NCI-H226 (cell line): Measurements from ENCODE around the gene SPOCK1.
"Not testable (repeated sequence)": the region's sequence is repeated elsewhere in the genome, so short reads cannot be mapped to it uniquely, and the experiment has no call there.

Experiments used
- DNase-seq: peaks from one replicate; pipeline ENCODE4 v3.0.0-alpha.2; 2015

The SPOCK1 gene

DNA sequence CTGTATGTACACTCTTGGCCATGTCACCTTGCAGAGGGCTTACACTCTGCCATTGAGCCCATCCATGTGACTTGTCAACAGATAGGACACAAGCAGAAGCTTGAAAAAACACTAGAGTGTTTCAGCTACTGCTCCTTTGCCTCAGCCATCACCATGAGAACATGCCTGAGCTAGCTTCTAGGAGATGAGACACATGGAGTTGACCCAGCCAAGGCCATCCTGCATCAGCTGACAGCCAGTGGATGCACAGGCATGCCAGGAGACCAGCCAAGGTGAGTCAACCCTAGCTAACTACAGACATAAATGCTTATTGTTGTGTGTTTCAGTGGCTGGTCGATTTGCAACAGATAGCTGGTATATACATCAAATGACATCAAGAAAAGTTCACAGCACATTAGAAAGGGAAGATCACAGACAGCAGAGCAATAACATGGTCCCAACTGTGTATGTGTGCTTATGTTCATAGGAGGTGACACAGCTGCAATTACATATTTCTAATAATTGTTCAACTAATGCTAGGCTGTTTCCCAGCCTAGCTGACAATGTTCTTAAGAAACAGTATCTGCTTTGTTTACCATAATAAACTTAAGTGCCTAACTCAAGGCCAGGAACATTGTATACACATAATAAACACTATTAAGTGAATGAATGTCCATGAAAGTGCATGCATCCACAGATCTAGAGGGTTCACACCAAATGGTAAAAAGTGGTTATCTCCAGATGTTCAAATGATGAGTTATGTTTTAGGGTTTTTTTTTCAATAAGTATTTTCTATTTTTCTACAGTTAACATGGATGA is 105.7 kb downstream of the SPOCK1 start:
- no peak for DNase-seq

- no peak for DNase-seq
Measured at GRCh38 chr5:137392261-137392660, 106.9 kb downstream of the SPOCK1 start.

- DNase-seq: not testable (repeated sequence)
Measured at GRCh38 chr5:137391044-137391443, 108.1 kb downstream of the SPOCK1 start.

GRCh38 chr5:137389042-137389441 is 110.1 kb downstream of the SPOCK1 start:
- DNase-seq: no peak

DNA sequence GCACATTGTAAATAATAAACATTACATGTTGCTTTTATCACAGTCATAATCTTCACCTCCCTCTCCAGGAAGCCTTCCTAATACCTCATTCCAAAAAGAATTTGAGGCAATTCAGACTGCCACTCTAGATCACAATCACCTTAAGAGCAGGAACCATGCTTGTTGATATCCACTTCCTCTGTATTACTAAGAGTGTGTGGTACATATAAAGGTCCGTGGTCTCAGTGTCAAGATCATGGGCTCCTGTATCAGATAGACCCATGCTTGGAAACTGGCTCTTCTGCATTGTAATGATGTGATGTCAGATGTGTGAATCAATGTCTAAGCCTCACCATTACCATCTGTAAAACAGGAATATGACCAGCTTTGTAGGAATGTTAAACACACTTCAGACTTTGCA is 114.1 kb downstream of the SPOCK1 start:
- DNase-seq: no peak

- DNase-seq: no peak
Measured at GRCh38 chr5:137383909-137384308, 115.2 kb downstream of the SPOCK1 start.

DNA sequence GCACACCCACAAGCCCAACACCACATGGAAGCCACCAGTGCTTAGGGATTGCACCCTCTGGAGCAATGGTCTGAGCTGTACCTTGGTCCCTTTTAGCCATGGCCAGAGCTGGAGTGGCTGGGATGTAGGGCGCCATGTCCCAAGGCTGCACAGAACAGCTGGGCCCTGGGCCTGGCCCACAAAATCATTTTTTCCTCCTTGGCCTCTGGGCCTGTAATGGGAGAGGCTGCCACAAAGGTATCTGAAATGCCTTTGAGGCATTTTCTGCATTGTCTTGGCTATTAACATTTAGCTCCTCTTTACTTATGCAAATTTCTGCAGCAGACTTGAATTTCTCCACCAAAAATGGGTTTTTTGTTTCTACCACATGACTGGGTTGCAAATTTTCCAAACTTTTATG is 117.6 kb downstream of the SPOCK1 start:
- no peak for DNase-seq

DNA sequence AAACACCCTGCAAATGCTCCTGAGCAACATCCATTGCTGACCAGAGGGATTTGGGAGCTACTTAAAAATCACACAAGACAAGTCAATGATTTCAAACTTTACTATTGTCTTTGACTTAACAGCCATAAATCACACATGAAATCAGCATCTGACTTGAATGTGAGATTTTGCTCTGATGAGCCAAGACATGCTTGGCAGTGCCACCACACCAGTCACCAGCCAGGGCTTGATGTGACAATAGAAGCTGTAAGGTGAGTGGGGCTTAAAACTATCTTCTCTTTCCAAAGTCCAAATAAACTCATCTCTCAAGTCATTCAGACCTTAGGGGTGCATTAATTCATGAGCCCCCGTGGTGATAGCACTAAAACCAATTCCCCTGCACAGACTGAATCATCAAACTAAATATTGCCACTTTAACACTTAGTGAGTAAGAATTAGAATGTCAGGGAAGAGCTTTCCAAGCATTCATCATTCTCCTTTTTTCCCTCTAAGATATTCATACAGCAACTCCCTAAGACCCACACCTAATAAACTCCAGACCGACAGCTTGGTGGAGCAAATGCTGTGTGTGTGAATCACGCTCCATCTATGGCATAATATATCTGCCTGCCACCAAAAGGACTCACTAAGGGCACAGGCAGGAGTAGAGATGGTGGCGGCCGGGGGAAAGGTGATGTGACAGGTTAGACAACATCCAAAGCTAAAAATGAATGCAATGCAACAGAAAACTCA is 119.4 kb downstream of the SPOCK1 start:
- no peak for DNase-seq

- DNase-seq: no peak
Measured at GRCh38 chr5:137375741-137376526, 123.2 kb downstream of the SPOCK1 start.

GRCh38 chr5:137374110-137374714 is 124.9 kb downstream of the SPOCK1 start:
- DNase-seq: no peak

GRCh38 chr5:137372773-137373160 is 126.4 kb downstream of the SPOCK1 start:
- DNase-seq: no peak

DNA sequence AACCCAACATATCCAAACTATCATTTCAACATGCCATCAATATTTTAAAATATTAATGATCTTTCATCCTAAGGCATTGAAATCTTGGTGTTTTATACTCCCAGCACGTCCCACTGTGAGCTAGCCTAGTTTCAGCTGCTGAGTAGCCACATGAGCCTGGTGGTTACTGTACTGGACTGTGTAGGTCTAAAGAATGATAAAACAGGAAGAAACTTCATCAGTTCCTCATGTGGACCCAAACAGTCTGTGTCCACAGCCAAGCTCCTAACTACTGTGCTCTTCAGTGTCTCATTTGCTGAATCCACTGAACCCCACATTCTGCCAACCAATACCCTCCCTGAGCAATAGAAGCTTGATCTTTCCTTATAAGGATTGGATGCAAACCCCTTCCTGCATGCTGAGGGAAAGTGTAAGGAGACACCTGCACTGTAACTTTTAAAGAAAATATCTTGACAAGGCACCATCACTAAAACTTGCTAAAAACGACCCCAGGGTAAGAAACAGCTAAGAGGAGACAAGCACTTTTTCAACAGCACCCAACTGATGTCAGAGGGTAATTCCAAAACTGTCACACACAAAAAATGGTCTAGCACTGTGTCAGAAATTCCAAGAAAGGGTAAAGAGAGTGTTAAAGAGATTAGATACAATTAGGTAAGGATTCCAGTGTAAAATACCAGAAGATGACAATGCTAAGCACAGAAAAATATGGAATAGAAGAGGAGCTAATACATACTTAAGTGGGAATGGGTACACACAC is 126.9 kb downstream of the SPOCK1 start:
- no peak for DNase-seq

DNA sequence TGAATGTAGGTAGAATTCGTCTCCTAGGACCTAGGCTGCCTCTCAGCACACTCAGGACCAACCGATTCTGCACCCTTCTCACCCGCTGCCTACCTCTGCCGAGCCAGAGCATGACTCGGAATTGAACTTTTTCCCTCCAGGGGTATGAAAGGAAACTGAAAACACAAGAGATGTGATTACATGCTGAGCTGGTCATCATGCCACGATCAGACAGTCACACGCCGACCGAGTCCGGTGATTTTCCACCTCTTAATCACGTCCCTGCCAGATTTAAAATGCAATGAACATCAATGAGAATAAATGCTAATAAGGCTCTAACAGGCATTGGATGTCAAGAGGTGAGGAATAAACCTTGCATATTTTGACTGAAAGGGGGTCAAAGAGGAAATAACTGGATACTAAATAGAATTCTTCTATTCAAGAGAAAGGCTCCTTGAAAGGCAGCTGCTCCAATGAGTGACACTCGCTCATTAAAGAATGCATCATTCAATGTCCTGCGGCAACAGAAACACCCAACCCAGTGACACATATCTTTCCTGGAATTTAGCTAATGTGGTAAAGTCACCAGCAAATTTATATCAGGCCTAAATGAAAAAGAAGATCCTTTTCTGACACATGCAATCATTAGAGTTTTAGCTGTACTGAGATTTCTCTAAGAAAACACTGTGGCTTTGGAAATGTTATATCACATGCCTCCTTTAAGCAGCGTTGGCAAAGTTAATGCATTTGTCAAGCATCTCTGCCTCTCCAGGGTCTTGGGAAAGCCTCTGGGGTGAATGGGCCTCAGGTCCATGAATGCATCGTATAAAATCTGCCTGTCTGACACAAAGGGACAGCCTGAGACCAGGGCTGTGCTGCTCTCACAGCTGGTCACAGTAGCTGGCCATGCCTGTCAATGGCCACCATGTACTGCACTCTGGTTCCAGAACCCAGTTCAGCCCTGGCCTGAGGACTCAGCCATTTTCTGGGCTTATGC is 128.7 kb downstream of the SPOCK1 start:
- no peak for DNase-seq

GRCh38 chr5:137368651-137369050 is 130.5 kb downstream of the SPOCK1 start:
- DNase-seq: no peak

- DNase-seq: no peak
Measured at GRCh38 chr5:137367951-137368350, 131.2 kb downstream of the SPOCK1 start.

DNA sequence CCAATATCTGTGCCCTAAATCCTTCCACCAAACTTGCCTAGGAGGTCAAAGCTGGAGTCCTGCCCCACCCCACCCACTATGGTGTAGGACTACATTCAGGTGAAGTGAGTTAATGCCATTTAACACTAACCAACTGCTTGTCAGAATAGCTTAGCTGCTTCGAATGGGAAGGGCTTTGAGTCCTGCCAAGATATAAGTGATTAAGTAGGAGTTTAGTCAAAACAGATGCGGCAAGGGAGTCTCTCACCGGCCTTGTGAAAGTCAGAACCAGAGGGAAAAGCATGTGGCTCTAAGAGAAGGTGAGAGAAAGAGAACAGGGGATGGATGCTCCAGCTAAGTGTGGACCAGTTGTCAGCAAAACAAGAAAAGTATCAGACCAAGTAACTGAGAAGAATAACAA is 132.6 kb downstream of the SPOCK1 start:
- no peak for DNase-seq

DNA sequence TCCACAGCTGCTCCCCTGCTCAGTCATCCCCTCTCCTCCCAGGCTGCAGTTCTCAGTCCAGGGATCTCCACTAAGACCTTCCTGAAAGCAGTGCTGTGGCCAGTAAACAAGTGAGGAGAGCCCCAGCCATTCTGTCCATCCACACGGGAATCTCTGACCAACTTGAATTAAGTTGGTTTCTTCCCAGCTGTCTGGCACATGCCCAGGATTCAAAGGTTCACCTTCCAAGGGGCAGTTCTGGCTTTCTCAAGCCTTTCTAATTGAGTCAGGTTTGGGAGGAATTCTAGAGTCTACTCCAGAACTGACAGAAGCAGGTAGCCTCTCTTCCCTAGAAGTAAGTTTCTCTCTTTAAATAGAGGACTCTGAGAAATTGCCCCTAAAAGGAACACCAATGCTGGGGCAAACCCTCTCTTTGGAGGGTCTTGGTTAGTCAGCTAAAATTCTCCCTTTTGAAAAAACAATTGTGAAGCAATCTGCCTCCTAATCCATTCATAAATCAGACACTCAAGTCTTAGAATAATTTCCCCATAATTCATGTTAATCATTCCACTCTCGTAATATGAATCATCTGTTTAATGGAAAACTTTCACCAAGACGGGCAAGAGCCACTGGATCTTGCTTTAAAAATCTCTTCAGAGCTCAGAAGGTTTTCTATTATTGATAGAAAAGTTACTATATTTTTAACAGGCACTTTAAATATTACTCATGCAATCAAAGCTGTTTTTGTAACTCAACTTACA is 133.8 kb downstream of the SPOCK1 start:
- DNase-seq: no peak

GRCh38 chr5:137361280-137361679 is 137.8 kb downstream of the SPOCK1 start:
- peak; percentile 40 for DNase-seq

DNA sequence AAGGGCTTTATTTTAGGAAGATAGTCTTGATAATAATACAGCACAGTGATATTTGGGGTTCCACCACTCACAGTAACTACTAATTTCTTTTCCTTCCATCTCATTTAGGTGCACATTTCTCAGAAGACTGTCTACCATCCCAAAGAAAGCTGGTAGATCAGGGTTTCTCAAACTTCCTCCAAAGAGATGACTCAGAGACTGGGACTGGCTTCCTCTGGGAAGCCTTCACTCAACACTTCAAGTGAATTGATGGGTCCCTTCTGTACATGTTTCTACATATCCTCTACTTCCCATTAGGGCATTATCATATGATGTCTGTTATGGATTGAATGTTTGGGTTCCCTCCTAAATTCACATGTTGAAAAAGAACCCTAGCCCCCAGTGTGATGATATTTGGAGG is 138.5 kb downstream of the SPOCK1 start:
- peak; percentile 25 for DNase-seq

DNA sequence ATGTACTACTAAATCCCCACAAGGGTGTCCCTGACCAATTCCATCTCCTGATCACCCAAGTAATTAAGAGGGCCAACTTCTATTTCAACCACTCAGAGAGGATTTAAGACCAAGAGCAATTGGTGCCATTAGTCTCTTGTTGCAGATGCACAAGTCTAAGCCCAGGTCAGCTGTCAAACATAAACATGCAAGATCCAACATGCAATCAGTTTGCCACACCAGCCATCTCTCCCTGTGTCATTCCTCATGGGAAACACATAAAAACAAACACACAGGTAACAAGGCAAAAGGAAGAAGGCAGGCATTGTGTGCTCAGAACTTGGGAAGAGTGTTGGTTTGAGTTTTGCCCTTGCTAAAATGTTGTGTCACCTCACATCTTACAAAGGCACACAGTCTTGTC is 139.2 kb downstream of the SPOCK1 start:
- no peak for DNase-seq
